T1000 (cell line): ENCODE measurements around the gene CPEB1.
"Not testable (repeated sequence)": the region's sequence is repeated elsewhere in the genome, so short reads cannot be mapped to it uniquely, and the experiment has no call there.

Source experiments
- DNase-seq: peaks from one replicate; lab custom pipeline; 2025; ENCODE audit warnings: mixed read lengths; lab: John Stamatoyannopoulos, UW

CPEB1 gene

GRCh38 chr15:82649226-82649999 lies 2.2 kb upstream of the CPEB1 start:
- DNase-seq = no peak

DNA sequence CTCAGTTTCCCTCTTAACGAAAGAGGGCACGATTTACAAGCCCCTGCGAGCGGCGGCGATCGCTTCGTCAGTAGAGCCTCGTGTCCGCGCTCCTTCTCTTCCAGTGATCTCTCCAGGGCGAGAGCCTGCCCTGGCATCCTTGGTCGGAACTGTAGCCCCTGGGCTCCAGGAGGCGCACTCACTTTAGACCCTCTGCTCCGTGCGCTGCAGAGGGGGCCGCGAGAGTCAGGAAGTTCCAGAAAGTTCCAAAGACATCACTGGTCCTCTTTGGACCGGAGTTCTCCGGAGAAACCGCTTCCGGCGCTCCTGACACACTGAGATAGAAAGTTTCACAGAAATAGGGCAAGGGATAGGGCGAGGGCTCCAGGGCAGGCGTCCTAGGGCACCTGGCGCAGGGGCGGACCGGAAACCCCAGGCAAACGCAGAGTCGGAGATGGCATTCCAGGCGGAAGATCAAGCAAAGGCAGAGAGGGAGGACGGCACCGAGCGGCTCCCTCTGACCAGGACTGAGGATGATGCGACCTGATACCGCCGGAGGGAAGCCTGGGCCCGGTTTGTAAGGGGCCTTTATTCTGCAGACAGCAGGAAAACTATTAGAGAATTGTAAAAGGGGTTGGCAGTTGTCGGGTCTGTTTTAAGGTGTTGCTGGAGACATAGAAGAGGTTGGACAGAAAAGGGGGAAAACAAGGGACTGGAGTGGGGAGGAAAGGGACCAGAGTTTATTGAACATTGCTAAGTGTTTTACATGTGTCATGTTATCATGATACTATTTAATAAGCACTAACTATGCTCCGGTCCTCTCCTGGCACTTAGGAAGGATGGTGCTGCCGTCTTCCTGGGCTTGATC lies 1.3 kb upstream of the CPEB1 start:
- DNase-seq = no peak

DNA sequence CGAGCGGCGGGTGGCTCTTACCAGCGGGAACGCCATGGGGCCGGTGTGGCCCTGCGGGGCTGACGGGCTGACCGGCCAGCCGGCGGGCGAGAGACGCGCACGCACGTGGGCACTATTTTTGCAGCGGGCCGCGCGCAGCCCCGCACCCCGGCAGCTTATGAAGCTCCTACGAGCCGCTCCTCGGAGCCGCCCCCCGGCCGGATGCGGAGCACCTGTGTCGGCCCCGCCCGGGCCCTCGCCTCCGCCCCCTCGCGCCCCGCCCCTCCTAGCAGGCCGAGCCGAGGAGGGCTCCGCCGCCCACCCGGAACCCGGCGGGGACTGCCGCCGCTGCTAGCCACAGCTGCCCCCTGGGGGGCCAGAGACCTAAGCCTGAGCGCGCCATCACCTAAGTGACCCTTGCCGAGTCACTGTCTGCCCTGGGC lies 683 bp upstream of the CPEB1 start:
- no peak for DNase-seq

- no peak for DNase-seq
Measured at GRCh38 chr15:82646250-82647044, 716 bp downstream of the CPEB1 start.

GRCh38 chr15:82644967-82645852 lies 2.0 kb downstream of the CPEB1 start:
- DNase-seq = not testable (repeated sequence)

DNA sequence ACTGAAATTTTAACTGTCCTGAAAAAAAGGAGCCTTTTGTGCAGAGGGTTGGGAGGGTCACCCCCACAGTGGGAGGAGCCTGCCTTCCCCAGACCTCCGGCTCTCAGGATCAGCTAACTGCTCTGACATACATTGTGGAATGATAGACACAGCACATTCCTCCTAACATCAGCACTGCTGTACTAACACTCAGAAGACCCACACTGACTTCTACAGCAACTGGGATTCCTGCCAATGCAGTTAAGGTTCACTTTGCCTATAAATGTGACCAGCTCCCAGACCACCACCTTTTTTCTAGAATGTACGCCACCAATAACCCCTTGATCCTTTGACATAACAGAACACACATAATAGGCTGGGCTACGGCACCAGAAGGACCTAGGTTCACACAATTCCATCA lies 3.2 kb downstream of the CPEB1 start:
- no peak for DNase-seq

- no peak for DNase-seq
Measured at GRCh38 chr15:82642656-82643055, 4.5 kb downstream of the CPEB1 start.

DNA sequence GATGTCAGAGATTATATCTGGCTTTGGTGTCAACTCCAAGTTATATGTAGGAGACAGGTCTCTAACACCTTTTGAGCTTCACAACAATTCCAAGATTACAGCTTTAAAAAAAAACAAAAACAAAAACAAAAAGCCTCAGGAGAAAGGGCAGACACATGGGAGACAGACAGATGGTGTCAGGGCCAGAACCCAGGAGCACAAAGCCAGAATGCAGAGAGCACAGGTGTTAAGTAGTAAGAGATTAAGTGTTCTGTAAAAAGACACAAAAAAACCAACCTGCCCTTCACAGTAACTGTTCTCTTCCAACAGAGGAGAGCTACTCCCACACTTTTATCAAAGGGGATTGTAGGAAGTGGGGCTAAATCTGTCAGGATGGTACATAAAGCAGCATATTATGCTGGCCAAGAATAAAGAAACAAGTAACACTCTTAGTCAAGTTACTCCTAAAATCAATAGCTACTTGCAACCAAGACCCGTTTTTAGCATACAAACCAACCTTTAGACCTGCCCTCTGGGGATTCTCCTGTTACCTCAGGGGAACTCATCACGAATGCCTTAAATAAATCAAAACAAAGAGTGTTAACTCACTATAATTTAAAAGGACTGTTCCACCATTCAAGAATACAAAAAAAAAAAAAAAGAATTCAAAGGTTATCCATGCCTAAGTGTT lies 5.9 kb downstream of the CPEB1 start:
- DNase-seq = no peak

DNA sequence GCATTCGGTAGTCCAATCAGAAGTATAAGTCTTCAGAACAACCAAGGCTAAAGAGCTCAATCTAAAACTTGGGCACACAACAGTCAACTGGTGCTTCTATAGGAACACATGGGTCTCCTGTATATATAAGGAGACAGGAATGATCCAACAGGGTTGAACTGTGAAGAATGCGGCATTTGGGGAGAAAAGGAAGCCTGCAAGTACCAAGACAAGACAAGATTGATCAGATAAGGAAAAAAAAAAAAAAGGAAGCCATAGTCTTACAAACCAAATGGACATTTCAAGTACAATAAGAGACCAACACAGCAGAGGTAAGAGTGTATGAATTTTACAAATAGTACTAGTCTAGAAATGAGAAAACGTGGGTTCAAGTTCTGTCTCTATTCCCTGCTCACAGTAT lies 6.5 kb downstream of the CPEB1 start:
- DNase-seq = no peak

DNA sequence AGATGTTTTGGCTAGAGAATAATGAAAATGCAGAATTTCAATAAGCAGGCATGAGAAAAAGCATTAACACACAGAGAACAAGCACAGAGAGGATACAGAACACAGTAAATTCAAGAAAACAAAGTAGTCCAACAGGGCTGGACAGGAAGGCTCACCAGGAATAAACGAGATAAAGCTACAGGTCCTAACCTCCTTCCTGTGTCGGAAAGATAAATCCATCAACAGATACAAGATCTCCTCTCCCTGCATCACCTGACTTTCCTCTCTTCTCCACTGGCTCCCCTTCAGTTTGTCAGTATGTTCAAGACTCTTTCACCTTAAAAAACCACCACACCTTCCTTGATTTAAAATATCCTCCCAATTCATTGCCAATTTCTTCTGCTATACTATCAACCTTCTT lies 11.4 kb downstream of the CPEB1 start:
- no peak for DNase-seq

DNA sequence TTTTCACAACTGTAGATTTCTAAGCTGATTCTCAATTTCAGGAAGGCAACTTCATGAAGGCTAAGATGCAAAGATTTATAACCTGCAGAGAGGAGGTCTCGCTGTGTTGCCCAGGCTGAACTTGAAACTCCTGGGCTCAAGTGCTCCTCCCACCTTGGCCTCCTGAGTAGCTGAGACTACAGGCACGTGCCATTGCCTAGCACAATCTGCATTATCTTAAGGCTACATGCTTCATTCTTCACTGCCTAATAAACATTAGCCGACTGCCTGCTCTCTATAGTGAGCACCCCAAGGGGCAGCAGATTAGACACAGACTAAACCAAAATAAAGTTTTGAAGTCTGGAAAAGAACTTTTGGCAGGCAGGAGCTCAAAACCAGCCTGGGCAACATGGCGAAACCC lies 17.1 kb downstream of the CPEB1 start:
- no peak for DNase-seq

DNA sequence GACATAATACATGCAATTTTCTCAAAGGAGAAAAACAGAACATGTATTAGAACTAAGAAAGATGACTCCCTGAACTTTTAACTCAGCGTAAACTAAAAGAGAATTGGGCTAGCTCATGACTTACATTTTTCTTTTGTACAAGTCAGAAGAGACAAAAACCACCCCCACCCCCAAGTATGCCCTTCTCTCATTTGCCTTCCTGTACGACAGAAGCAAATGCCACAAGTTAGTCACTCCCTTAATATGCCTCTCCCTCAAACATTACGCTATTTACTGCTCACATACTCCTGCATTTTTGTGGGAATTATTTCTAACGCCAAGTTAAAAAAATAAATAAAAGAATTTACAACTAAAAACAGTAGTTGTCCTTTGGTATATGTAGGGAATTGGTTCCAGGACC lies 22.0 kb downstream of the CPEB1 start:
- no peak for DNase-seq

GRCh38 chr15:82624438-82624837 lies 22.7 kb downstream of the CPEB1 start:
- DNase-seq = no peak

DNA sequence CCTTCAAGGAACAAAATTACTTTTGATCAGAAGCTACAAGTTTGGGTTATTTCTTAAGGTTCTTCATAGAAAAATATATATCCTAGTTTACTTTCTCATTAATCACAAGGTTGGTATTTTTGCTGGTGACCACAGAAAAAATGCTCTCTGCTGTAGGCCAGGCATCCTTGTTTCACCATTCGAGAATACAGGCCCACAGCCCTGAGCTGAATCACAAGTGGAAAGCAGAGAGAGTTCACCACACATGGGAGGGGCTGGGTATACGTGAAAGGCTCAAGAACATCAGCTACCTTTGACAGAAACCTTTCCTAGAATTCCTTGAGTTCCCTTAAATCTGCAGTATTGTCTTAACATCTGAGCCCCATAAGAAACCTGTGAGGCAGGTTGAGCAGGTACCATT lies 23.2 kb downstream of the CPEB1 start:
- no peak for DNase-seq

- DNase-seq = no peak
Measured at GRCh38 chr15:82621970-82622369, 25.2 kb downstream of the CPEB1 start.

DNA sequence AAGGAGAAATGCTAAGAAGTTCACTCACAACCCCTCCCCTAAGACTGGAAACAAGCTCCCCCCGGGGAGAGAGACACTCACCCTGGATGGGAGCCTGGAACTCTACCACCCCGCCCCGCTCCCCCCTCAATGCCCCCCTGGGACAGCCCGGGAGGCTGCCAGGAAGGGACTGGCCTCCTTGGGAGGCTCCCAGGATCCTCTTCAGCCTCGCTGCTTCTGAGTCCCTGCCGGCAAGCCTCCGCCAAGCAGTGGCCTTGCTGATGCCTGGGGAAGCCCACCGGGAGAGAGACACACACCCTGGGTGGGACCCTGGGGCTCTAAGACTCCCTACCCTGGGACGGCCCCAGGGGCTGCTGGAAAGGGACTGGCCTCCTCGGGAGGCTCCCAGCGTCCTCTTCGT lies 33.4 kb downstream of the CPEB1 start:
- DNase-seq = no peak

DNA sequence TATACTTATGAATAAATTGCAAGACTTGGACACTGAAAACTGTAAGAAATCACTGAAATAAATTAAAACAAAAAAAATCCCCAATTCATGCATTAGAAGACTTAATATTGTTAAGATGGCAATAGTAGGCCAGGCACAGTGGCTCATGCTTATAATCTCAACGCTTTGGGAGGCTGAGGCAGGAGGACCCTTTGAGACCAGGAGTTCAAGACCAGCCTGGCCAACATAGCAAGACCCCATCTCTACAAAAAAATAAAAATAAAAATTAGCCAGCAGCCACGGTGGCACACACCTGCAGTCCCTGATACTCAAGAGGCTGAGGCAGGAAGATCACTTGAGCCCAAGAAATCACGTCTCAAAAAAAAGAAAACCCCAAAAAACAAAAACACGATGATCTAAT lies 35.8 kb downstream of the CPEB1 start:
- DNase-seq = no peak

GRCh38 chr15:82602195-82602594 lies 45.0 kb downstream of the CPEB1 start:
- no peak for DNase-seq

DNA sequence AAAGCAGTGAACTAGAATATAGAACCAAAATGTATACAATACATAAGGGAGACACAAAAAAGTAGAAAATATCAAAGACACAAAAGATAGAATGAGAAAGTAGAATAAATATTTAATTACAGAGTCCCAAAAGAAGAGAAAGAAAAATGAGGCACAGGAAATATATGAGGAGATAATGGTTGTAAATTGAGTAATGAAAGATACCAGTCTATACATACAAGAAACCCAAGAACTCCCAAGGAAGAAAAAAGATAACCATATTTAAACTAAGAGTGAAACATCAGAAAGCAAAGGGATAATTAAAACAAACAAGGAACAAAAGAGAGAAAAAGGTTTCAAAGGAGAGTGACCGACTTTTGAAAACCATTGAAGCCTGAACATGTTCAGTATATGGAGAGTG lies 47.3 kb downstream of the CPEB1 start:
- no peak for DNase-seq

DNA sequence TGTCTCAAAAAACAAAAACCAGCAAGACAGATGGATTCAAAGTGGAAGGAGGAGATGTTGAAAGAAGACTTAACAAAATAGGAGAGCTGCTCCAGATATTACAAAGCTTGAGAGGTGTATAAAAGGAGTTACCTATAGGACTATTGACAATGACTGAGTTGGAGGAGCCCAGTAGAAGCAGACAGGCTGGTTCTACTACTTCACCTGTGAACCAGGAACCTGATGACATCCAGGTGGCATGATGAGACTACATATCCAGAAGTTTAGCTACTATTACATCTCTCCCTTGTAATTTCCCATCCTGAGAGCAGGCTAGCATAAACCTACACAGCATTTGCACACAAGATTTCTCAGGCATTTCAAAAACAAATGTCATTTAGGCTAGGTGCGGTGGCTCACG lies 49.3 kb downstream of the CPEB1 start:
- DNase-seq = no peak

- no peak for DNase-seq
Measured at GRCh38 chr15:82595766-82596165, 51.4 kb downstream of the CPEB1 start.
